IMR-90 (cell line): Measurements from ENCODE around the gene PHF21A. TPM values are rescaled to one million over a fixed set of nuclear protein-coding genes. Genes with fewer than 3 reads are reported as not detected.

Source experiments
- ATAC-seq: fragments of 200-7000 bp; cut with Tn5 transposase; 2 replicates; pipeline ENCODE4 v1.9.1; 2020; ENCODE audit warnings: low read depth, mild to moderate bottlenecking, moderate library complexity
- BruUV-seq: library from RNA; stranded (reverse); fragments of 400-500 nt; replicated peaks from 2 replicates; lab custom pipeline; 2021; lab: Mats Ljungman, UMichigan
- CTCF ChIA-PET: fragments of 300-600 bp; formaldehyde crosslinking; extraction: SDS; loops from one replicate; lab custom pipeline; 2021; ENCODE audit warnings: antibody characterized with exemption; lab: Yijun Ruan, JAX
- POLR2A ChIA-PET: fragments of 300-600 bp; sonication (Branson Sonifier 250); formaldehyde crosslinking; loops from one replicate; lab custom pipeline; 2022; ENCODE audit warnings: antibody characterized with exemption; ENCODE audit not compliant: unreplicated experiment; lab: Charles Lee
- DNase-seq: peaks from one replicate; pipeline ENCODE4 v3.0.0; 2013
- H2AFZ ChIP-seq: replicated peaks from 2 replicates; pipeline ENCODE3; 2013; ENCODE audit warnings: low read length, mild to moderate bottlenecking; ENCODE audit not compliant: poor library complexity
- H2AK5ac ChIP-seq: 2 replicates; pipeline ENCODE4 v1.6.1; 2013; ENCODE audit warnings: low read depth, low read length, inconsistent platforms
- H2AK9ac ChIP-seq: replicated peaks from 2 replicates; pipeline ENCODE3; 2013; ENCODE audit warnings: mild to moderate bottlenecking, low read depth, low read length, moderate library complexity; ENCODE audit not compliant: poor library complexity
- H2BK120ac ChIP-seq: 2 replicates; pipeline ENCODE4 v1.6.1; 2013; ENCODE audit warnings: low read depth, low read length, inconsistent platforms
- H2BK15ac ChIP-seq: 3 replicates; pipeline ENCODE4 v1.6.1; 2013; ENCODE audit warnings: low read depth, low read length, inconsistent platforms
- H2BK20ac ChIP-seq: 2 replicates; pipeline ENCODE4 v1.6.1; 2013; ENCODE audit warnings: low read depth, mild to moderate bottlenecking, inconsistent platforms, low read length, moderate library complexity
- H2BK5ac ChIP-seq: 2 replicates; pipeline ENCODE4 v1.6.1; 2013; ENCODE audit warnings: mild to moderate bottlenecking, low read depth, low read length, inconsistent platforms; ENCODE audit not compliant: poor library complexity, severe bottlenecking
- H3K14ac ChIP-seq: replicated peaks from 2 replicates; pipeline ENCODE4 v1.6.1; 2013; ENCODE audit warnings: low read depth, low read length, inconsistent platforms
- H3K18ac ChIP-seq: 2 replicates; pipeline ENCODE4 v1.6.1; 2013; ENCODE audit warnings: low read depth, low read length, control low read depth
- H3K23ac ChIP-seq: 2 replicates; pipeline ENCODE4 v1.6.1; 2013; ENCODE audit warnings: low read depth, low read length, inconsistent platforms
- H3K27ac ChIP-seq: 2 replicates; pipeline ENCODE4 v1.5.1; 2013; ENCODE audit warnings: mild to moderate bottlenecking, control low read depth, low read length; ENCODE audit not compliant: insufficient read depth
- H3K27me3 ChIP-seq: 2 replicates; pipeline ENCODE4 v1.6.1; 2013; ENCODE audit warnings: low read length; ENCODE audit not compliant: control insufficient read depth, insufficient read depth
- H3K36me3 ChIP-seq: 2 replicates; pipeline ENCODE4 v1.6.1; 2013; ENCODE audit warnings: low read length, mixed read lengths; ENCODE audit not compliant: control insufficient read depth, insufficient read depth
- H3K4ac ChIP-seq: 2 replicates; pipeline ENCODE4 v1.6.1; 2013; ENCODE audit warnings: low read depth, low read length, inconsistent platforms
- H3K4me1 ChIP-seq: 2 replicates; pipeline ENCODE4 v1.6.1; 2013; ENCODE audit warnings: low read length, mixed read lengths; ENCODE audit not compliant: control insufficient read depth, insufficient read depth
- H3K4me2 ChIP-seq: 2 replicates; pipeline ENCODE4 v1.6.1; 2013; ENCODE audit warnings: low read depth, mild to moderate bottlenecking, control low read depth, low read length, moderate library complexity
- H3K4me3 ChIP-seq: 2 replicates; pipeline ENCODE4 v1.5.1; 2013; ENCODE audit warnings: low read depth, mild to moderate bottlenecking, control low read depth, low read length, moderate library complexity; ENCODE audit not compliant: insufficient read depth
- H3K56ac ChIP-seq: 2 replicates; pipeline ENCODE4 v1.6.1; 2013; ENCODE audit warnings: low read length, inconsistent platforms; ENCODE audit not compliant: insufficient read depth; ENCODE audit errors: extremely low read depth
- H3K79me1 ChIP-seq, 2 experiments: 2 replicates each; pipeline ENCODE4 v1.6.1; 2013; ENCODE audit warnings: low read length in 2 of 2, inconsistent platforms in 1 of 2, low read depth in 1 of 2
- H3K9ac ChIP-seq: 2 replicates; pipeline ENCODE4 v1.6.1; 2013; ENCODE audit warnings: low read depth, low read length, control low read depth
- H3K9me1 ChIP-seq: 2 replicates; pipeline ENCODE4 v1.6.1; 2013; ENCODE audit warnings: low read length, inconsistent platforms; ENCODE audit not compliant: insufficient read depth
- H3K9me3 ChIP-seq: 2 replicates; pipeline ENCODE4 v1.6.1; 2013; ENCODE audit warnings: low read length; ENCODE audit not compliant: control insufficient read depth, insufficient read depth
- H4K20me1 ChIP-seq: 2 replicates; pipeline ENCODE4 v1.6.1; 2013; ENCODE audit warnings: low read length, inconsistent platforms; ENCODE audit not compliant: insufficient read depth
- H4K5ac ChIP-seq: 2 replicates; pipeline ENCODE4 v1.6.1; 2013; ENCODE audit warnings: mild to moderate bottlenecking, low read depth, low read length, control low read depth
- H4K8ac ChIP-seq, 2 experiments: 2 replicates each; pipeline ENCODE4 v1.6.1; 2013; ENCODE audit warnings: low read depth in 2 of 2, low read length in 2 of 2, control low read depth in 1 of 2, inconsistent platforms in 1 of 2
- H4K91ac ChIP-seq: 2 replicates; pipeline ENCODE4 v1.6.1; 2013; ENCODE audit warnings: low read depth, low read length, inconsistent platforms; ENCODE audit not compliant: insufficient read depth
- BHLHE40 ChIP-seq: fragments of 150-350 bp; IDR thresholded peaks from 2 replicates; pipeline ENCODE4 v1.6.1; 2016; ENCODE audit warnings: mild to moderate bottlenecking, low read depth, low read length
- CEBPB ChIP-seq: IDR thresholded peaks from 2 replicates; pipeline ENCODE4 v1.6.1; 2012; ENCODE audit warnings: low read depth, low read length, improper control_type of control experiment
- CHD1 ChIP-seq: IDR thresholded peaks from 2 replicates; pipeline ENCODE4 v1.6.1; 2012; ENCODE audit warnings: low read depth, low read length, improper control_type of control experiment
- FOS ChIP-seq: fragments of 150-350 bp; IDR thresholded peaks from 2 replicates; pipeline ENCODE4 v1.6.1; 2016; ENCODE audit warnings: low read depth, low read length
- MAFK ChIP-seq: IDR thresholded peaks from 2 replicates; pipeline ENCODE4 v1.6.1; 2012; ENCODE audit warnings: low read depth, low read length, improper control_type of control experiment
- MAZ ChIP-seq: IDR thresholded peaks from 2 replicates; pipeline ENCODE4 v1.6.1; 2012; ENCODE audit warnings: low read depth, mild to moderate bottlenecking, low read length, improper control_type of control experiment, moderate library complexity, borderline replicate concordance
- MXI1 ChIP-seq: IDR thresholded peaks from 2 replicates; pipeline ENCODE4 v1.6.1; 2012; ENCODE audit warnings: low read depth, mild to moderate bottlenecking, low read length, moderate library complexity, borderline replicate concordance
- NFE2L2 ChIP-seq: fragments of 150-350 bp; IDR thresholded peaks from 2 replicates; pipeline ENCODE4 v1.6.1; 2016; ENCODE audit warnings: low read depth, mild to moderate bottlenecking, low read length
- POLR2A ChIP-seq: IDR thresholded peaks from 2 replicates; pipeline ENCODE4 v1.6.1; 2012; ENCODE audit warnings: mild to moderate bottlenecking, low read depth, low read length
- RAD21 ChIP-seq: IDR thresholded peaks from 2 replicates; pipeline ENCODE4 v1.6.1; 2012; ENCODE audit warnings: low read length, improper control_type of control experiment
- RCOR1 ChIP-seq: IDR thresholded peaks from 2 replicates; pipeline ENCODE4 v1.6.1; 2012; ENCODE audit warnings: mild to moderate bottlenecking, low read length, improper control_type of control experiment; ENCODE audit not compliant: insufficient replicate concordance
- RFX5 ChIP-seq: IDR thresholded peaks from 2 replicates; pipeline ENCODE4 v1.8.0; 2012; ENCODE audit warnings: low read depth, mild to moderate bottlenecking, low read length, moderate library complexity
- SMC3 ChIP-seq: fragments of 150-350 bp; IDR thresholded peaks from 2 replicates; pipeline ENCODE4 v1.6.1; 2016; ENCODE audit warnings: low read depth, mild to moderate bottlenecking, antibody characterized with exemption, low read length, moderate library complexity
- WGBS, 2 experiments: methylation state at CpG; one replicate each; pipeline versions ENCODE4 v1.1.5 to v1.1.7; 2013; ENCODE audit warnings: missing lambda C conversion rate in 2 of 2; ENCODE audit not compliant: insufficient read length in 1 of 2; ENCODE audit errors: extremely low coverage in 2 of 2; 5-methylcytosine and 5-hydroxymethylcytosine counted together
- dilution Hi-C: fragments of 300-500 bp; cut with HindIII; formaldehyde crosslinking; loops from one replicate; pipeline ENCODE4 v1.14.3; 2018; ENCODE audit warnings: low sequenced_read_pairs; ENCODE audit not compliant: unreplicated experiment
- in situ Hi-C: fragments of 300-500 bp; cut with MboI; formaldehyde crosslinking; loops from 3 replicates; pipeline ENCODE4 v1.14.3; 2019; ENCODE audit warnings: low sequenced_read_pairs, inconsistent platforms, mixed read lengths
- intact Hi-C: fragments of 100-400 bp; cut with micrococcal nuclease; formaldehyde crosslinking; loops from 2 replicates; pipeline ENCODE4 v1.10.0; 2022
- polyA plus RNA-seq, 3 experiments: library from polyadenylated mRNA; depleted of rRNA; stranded (reverse); fragments of >200 nt; gene quantifications; 2 replicates each; pipeline ENCODE4 v1.2.3, GENCODE V29; 2012; ENCODE audit warnings: low replicate concordance in 1 of 3
- total RNA-seq: library from RNA; depleted of rRNA; stranded (reverse); fragments of >200 nt; gene quantifications from 2 replicates; pipeline ENCODE4 v1.2.3, GENCODE V29; 2012
- TF ChIP-seq, protein P1 (sequence below): fragments of 150-350 bp; IDR thresholded peaks from 2 replicates; pipeline ENCODE4 v1.6.1; 2016; ENCODE audit warnings: low read depth, mild to moderate bottlenecking, low read length, moderate library complexity, borderline replicate concordance
- TF ChIP-seq, protein P2 (sequence below): fragments of 150-350 bp; IDR thresholded peaks from 2 replicates; pipeline ENCODE4 v1.6.1; 2017; ENCODE audit warnings: mild to moderate bottlenecking, antibody characterized with exemption, low read length, low read depth
- TF ChIP-seq, protein P3 (sequence below): conservative IDR thresholded peaks from 2 replicates; pipeline ENCODE4 v1.5.1; 2012; ENCODE audit warnings: mild to moderate bottlenecking, low read depth, low read length, improper control_type of control experiment

Gene PHF21A
- total and polyA plus RNA-seq, 2 of the 4 experiments (the other 2 are of a cell fraction) = 9.0 to 20.6 TPM

DNA sequence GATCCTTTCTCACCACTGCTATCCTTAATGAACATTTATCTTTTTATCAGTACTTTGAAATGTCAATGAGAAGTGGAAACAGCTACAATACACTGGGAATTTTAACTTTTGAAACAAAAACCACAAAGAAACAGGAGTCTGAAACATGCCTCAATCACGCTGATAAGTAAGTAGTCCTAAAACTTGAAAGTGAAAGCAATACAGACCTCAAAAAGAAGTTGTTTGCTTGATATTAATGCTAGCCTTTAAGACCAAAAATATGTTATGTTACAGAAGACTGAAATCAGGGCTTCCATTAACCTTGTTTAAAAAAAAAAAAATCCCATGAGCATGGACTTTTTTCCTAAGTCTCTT lies 21.3 kb downstream of the PHF21A start:
- Histone ChIP-seq H3K36me3 (no peaks in the 10 kb centered on the region), H2BK5ac (peak overlapping the region; percentile 26), H2AK5ac (no peak overlapping the region), H3K9me3 (no peaks in the 10 kb centered on the region), H3K9me1 (peaks cover under 1% of the 10 kb centered on the region; the same call in 1 of the 2 replicates), H4K20me1 (peaks cover 56% of the 10 kb centered on the region), H2AK9ac (no peak overlapping the region), H4K5ac (no peak overlapping the region), H3K4me3 (peak overlapping the region; percentile 16; the same call in 1 of the 2 replicates), H3K4me2 (peak overlapping the region; percentile 87), H3K4me1 (no peaks in the 10 kb centered on the region; the same call in none of the 2 replicates), H2BK20ac (no peak overlapping the region), H3K18ac (no peak overlapping the region), H3K4ac (no peak overlapping the region), H3K14ac (no peak overlapping the region; the same call in 1 of the 2 replicates), H4K91ac (no peak overlapping the region), H2BK15ac (no peak overlapping the region), H2BK120ac (no peak overlapping the region), H4K8ac (no peak overlapping the region), H2AFZ (no peak overlapping the region), H3K27ac (no peak overlapping the region), H3K27me3 (no peaks in the 10 kb centered on the region), H3K79me1 (peaks cover 17 to 63% of the 10 kb centered on the region in 2 experiments), H3K56ac (no peak overlapping the region), H3K23ac (peak overlapping the region; percentile 53; the same call in 1 of the 2 replicates), H3K9ac (peak overlapping the region; percentile 36; the same call in 1 of the 2 replicates)
- CTCF ChIA-PET = no interaction called here
- intact Hi-C loops = no loop called here
- TF ChIP-seq, protein P1, sequence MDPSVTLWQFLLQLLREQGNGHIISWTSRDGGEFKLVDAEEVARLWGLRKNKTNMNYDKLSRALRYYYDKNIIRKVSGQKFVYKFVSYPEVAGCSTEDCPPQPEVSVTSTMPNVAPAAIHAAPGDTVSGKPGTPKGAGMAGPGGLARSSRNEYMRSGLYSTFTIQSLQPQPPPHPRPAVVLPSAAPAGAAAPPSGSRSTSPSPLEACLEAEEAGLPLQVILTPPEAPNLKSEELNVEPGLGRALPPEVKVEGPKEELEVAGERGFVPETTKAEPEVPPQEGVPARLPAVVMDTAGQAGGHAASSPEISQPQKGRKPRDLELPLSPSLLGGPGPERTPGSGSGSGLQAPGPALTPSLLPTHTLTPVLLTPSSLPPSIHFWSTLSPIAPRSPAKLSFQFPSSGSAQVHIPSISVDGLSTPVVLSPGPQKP = no peak
- TF ChIP-seq RAD21 = no peak
- no peak for TF ChIP-seq MXI1
- TF ChIP-seq BHLHE40 = no peak
- TF ChIP-seq, protein P2, sequence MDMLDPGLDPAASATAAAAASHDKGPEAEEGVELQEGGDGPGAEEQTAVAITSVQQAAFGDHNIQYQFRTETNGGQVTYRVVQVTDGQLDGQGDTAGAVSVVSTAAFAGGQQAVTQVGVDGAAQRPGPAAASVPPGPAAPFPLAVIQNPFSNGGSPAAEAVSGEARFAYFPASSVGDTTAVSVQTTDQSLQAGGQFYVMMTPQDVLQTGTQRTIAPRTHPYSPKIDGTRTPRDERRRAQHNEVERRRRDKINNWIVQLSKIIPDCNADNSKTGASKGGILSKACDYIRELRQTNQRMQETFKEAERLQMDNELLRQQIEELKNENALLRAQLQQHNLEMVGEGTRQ = no peak
- TF ChIP-seq RCOR1 = no peak
- TF ChIP-seq POLR2A = no peak
- no peak for TF ChIP-seq MAZ
- TF ChIP-seq SMC3 = no peak
- TF ChIP-seq NFE2L2 = no peak
- no peak for TF ChIP-seq MAFK
- TF ChIP-seq FOS = no peak
- TF ChIP-seq CEBPB = no peak
- TF ChIP-seq RFX5 = no peak
- no peak for TF ChIP-seq CHD1
- TF ChIP-seq, protein P3, sequence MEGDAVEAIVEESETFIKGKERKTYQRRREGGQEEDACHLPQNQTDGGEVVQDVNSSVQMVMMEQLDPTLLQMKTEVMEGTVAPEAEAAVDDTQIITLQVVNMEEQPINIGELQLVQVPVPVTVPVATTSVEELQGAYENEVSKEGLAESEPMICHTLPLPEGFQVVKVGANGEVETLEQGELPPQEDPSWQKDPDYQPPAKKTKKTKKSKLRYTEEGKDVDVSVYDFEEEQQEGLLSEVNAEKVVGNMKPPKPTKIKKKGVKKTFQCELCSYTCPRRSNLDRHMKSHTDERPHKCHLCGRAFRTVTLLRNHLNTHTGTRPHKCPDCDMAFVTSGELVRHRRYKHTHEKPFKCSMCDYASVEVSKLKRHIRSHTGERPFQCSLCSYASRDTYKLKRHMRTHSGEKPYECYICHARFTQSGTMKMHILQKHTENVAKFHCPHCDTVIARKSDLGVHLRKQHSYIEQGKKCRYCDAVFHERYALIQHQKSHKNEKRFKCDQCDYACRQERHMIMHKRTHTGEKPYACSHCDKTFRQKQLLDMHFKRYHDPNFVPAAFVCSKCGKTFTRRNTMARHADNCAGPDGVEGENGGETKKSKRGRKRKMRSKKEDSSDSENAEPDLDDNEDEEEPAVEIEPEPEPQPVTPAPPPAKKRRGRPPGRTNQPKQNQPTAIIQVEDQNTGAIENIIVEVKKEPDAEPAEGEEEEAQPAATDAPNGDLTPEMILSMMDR = no peak
- no TSS peak for BruUV-seq
- DNase-seq = peak; percentile 41
- POLR2A ChIA-PET = no interaction called here
- no peak; the same call in 1 of the 2 replicates for ATAC-seq
- no CpG with 5 or more reads among the region's 1 CpG for WGBS, 2 experiments
- dilution Hi-C loops = no loop called here
- in situ Hi-C loops = loop anchor here (25.0 kb wide), 1 partner anchor 212 kb away; no protein-coding TSS in a partner anchor
